SK-N-SH treated with all-trans-retinoic acid at 6 μM for 48 hours (cell line): ENCODE results near the gene HMOX1.

Experiments
- ATAC-seq: fragments of 200-7000 bp; cut with Tn5 transposase; 3 replicates; pipeline ENCODE4 v1.9.1; 2020; ENCODE audit warnings: mild to moderate bottlenecking, moderate library complexity
- ARNTL ChIP-seq: fragments of 450-650 bp; formaldehyde crosslinking; IDR thresholded peaks from 2 replicates; pipeline ENCODE4 v1.5.0; 2020; ENCODE audit warnings: low read depth, mild to moderate bottlenecking, moderate library complexity, borderline replicate concordance
- BACH2 ChIP-seq: fragments of 250-450 bp; sonication (Bioruptor Pico); IDR thresholded peaks from 2 replicates; pipeline ENCODE4 v1.9.0; 2021; ENCODE audit warnings: mild to moderate bottlenecking, borderline replicate concordance
- CREB5 ChIP-seq: fragments of 250-450 bp; sonication (Bioruptor Pico); IDR thresholded peaks from 2 replicates; pipeline ENCODE4 v1.5.1; 2020; ENCODE audit warnings: low read depth, mild to moderate bottlenecking, moderate library complexity
- CSDC2 ChIP-seq: fragments of 250-450 bp; sonication (Bioruptor Pico); IDR thresholded peaks from 2 replicates; pipeline ENCODE4 v1.5.0; 2020; ENCODE audit warnings: mild to moderate bottlenecking, moderate library complexity
- ESRRG ChIP-seq: fragments of 250-450 bp; sonication (Bioruptor Pico); IDR thresholded peaks from 2 replicates; pipeline ENCODE4 v1.6.1; 2021; ENCODE audit warnings: mild to moderate bottlenecking
- GLIS3 ChIP-seq: fragments of 250-450 bp; sonication (Bioruptor Pico); IDR thresholded peaks from 2 replicates; pipeline ENCODE4 v1.5.0; 2020; ENCODE audit warnings: mild to moderate bottlenecking, moderate library complexity
- ISL1 ChIP-seq: fragments of 250-450 bp; sonication (Bioruptor Pico); IDR thresholded peaks from 2 replicates; pipeline ENCODE4 v2.1.2; 2022; ENCODE audit warnings: mild to moderate bottlenecking, moderate library complexity
- OSR1 ChIP-seq: fragments of 250-450 bp; sonication (Bioruptor Pico); IDR thresholded peaks from 2 replicates; pipeline ENCODE4 v1.8.0; 2022; ENCODE audit warnings: moderate library complexity, mild to moderate bottlenecking, inconsistent platforms
- POU6F1 ChIP-seq: fragments of 250-450 bp; sonication (Bioruptor Pico); IDR thresholded peaks from 2 replicates; pipeline ENCODE4 v1.8.0; 2021; ENCODE audit warnings: low read depth, mild to moderate bottlenecking, moderate library complexity, borderline replicate concordance
- PPARA ChIP-seq: fragments of 250-450 bp; sonication (Bioruptor Pico); IDR thresholded peaks from 2 replicates; pipeline ENCODE4 v1.5.0; 2020; ENCODE audit warnings: mild to moderate bottlenecking, borderline replicate concordance
- RARB ChIP-seq: fragments of 250-450 bp; sonication (Bioruptor Pico); IDR thresholded peaks from 2 replicates; pipeline ENCODE4 v1.8.0; 2021; ENCODE audit warnings: mild to moderate bottlenecking, moderate library complexity
- SNAI2 ChIP-seq: fragments of 250-450 bp; sonication (Bioruptor Pico); IDR thresholded peaks from 2 replicates; pipeline ENCODE4 v1.5.0; 2020; ENCODE audit warnings: mild to moderate bottlenecking, moderate library complexity
- TCF4 ChIP-seq: fragments of 250-450 bp; sonication (Bioruptor Pico); IDR thresholded peaks from 2 replicates; pipeline ENCODE4 v1.8.0; 2021; ENCODE audit warnings: mild to moderate bottlenecking, moderate library complexity, borderline replicate concordance
- TOX ChIP-seq: fragments of 250-450 bp; sonication (Bioruptor Pico); IDR thresholded peaks from 2 replicates; pipeline ENCODE4 v1.8.0; 2021; ENCODE audit warnings: mild to moderate bottlenecking, moderate library complexity, borderline replicate concordance
- TSHZ2 ChIP-seq: fragments of 250-450 bp; sonication (Bioruptor Pico); IDR thresholded peaks from 2 replicates; pipeline ENCODE4 v1.5.0; 2020; ENCODE audit warnings: mild to moderate bottlenecking, moderate library complexity
- ZC3H10 ChIP-seq: fragments of 250-450 bp; sonication (Bioruptor Pico); IDR thresholded peaks from 2 replicates; pipeline ENCODE4 v1.5.1; 2021; ENCODE audit warnings: mild to moderate bottlenecking, moderate library complexity
- ZFP30 ChIP-seq: fragments of 450-650 bp; formaldehyde crosslinking; IDR thresholded peaks from 2 replicates; pipeline ENCODE4 v1.5.0; 2022; ENCODE audit warnings: mild to moderate bottlenecking, moderate library complexity
- ZNF565 ChIP-seq: fragments of 450-650 bp; formaldehyde crosslinking; conservative IDR thresholded peaks from 2 replicates; pipeline ENCODE4 v1.5.0; 2020; ENCODE audit warnings: low read depth, mild to moderate bottlenecking, moderate library complexity
- ZNF70 ChIP-seq: fragments of 450-650 bp; formaldehyde crosslinking; IDR thresholded peaks from 2 replicates; pipeline ENCODE4 v1.5.0; 2020; ENCODE audit warnings: mild to moderate bottlenecking, moderate library complexity
- ZNF8 ChIP-seq: fragments of 450-650 bp; formaldehyde crosslinking; IDR thresholded peaks from 2 replicates; pipeline ENCODE4 v1.5.0; 2020; ENCODE audit warnings: mild to moderate bottlenecking, moderate library complexity

The HMOX1 gene

GRCh38 chr22:35418088-35418487 lies 37.2 kb downstream of the HMOX1 start (continued):
- no peak for TF ChIP-seq TSHZ2 (CRISPR knock-in tag)
- TF ChIP-seq ARNTL, result no peak
- TF ChIP-seq ZC3H10, result no peak
- no peak for TF ChIP-seq SNAI2 (CRISPR knock-in tag)
- TF ChIP-seq ZNF8, result no peak
- no peak for TF ChIP-seq ZFP30 (CRISPR knock-in tag)
- no peak for TF ChIP-seq POU6F1 (CRISPR knock-in tag)

GRCh38 chr22:35418731-35419130 lies 37.8 kb downstream of the HMOX1 start:
- ATAC-seq, result no peak
- TF ChIP-seq BACH2 (no peak), CSDC2 (CRISPR knock-in tag) (no peak), RARB (CRISPR knock-in tag) (no peak), ZC3H10 (no peak), ZNF8 (no peak), OSR1 (CRISPR knock-in tag) (no peak)

GRCh38 chr22:35419756-35420155 lies 38.9 kb downstream of the HMOX1 start:
- no peak for ATAC-seq
- TF ChIP-seq RARB (CRISPR knock-in tag), result no peak
- TF ChIP-seq TCF4 (CRISPR knock-in tag), result no peak
- no peak for TF ChIP-seq CSDC2 (CRISPR knock-in tag)
- no peak for TF ChIP-seq BACH2
- TF ChIP-seq PPARA (CRISPR knock-in tag), result no peak
- no peak for TF ChIP-seq ISL1
- no peak for TF ChIP-seq GLIS3 (CRISPR knock-in tag)
- TF ChIP-seq ARNTL, result no peak
- TF ChIP-seq TOX (CRISPR knock-in tag), result no peak
- no peak for TF ChIP-seq ZNF565 (CRISPR knock-in tag)
- TF ChIP-seq POU6F1 (CRISPR knock-in tag), result no peak
- no peak for TF ChIP-seq TSHZ2 (CRISPR knock-in tag)
- TF ChIP-seq SNAI2 (CRISPR knock-in tag), result no peak
- TF ChIP-seq ZNF70 (CRISPR knock-in tag), result no peak
- no peak for TF ChIP-seq ZC3H10
- TF ChIP-seq ESRRG (CRISPR knock-in tag), result no peak
- no peak for TF ChIP-seq ZNF8
- TF ChIP-seq CREB5 (CRISPR knock-in tag), result no peak
- TF ChIP-seq ZFP30 (CRISPR knock-in tag), result no peak
